GM21367 (cell line): ENCODE results near the gene HTN3.
"Not testable (repeated sequence)": the region's sequence is repeated elsewhere in the genome, so short reads cannot be mapped to it uniquely, and the experiment has no call there.

Source experiments
- ATAC-seq: cut with Tn5 transposase; IDR thresholded peaks from one replicate; pipeline ENCODE4 v1.9.1; 2021; ENCODE audit not compliant: unreplicated experiment

The HTN3 gene

GRCh38 chr4:70028159-70028558 is at the start of gene HTN3:
Gene HTN3 (plus strand): TSS chr4:70028459. CDS start chr4:70030741, 2,282 bp downstream.
- not testable (repeated sequence) for ATAC-seq

DNA sequence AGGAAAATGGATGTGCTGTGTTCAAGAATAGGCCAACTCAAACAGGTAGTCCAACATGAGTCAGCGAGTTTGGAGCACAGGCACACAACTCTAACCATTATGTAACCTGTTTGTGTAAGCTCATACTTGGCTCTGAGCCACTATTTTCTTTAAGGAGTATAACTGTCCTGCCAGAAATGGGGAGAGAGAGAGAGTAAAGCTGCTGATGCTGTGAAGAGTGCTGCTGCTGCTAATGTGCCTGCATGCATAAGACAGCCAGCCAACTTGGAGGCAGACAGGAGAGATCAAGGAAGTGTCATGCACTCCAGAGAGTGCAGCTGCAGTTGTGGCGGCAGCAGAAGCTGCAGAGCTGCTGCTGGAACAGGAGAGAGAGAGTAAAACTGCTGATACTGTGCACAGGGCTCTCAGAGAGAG is 44.2 kb upstream of the HTN3 start:
- ATAC-seq, result no peak

DNA sequence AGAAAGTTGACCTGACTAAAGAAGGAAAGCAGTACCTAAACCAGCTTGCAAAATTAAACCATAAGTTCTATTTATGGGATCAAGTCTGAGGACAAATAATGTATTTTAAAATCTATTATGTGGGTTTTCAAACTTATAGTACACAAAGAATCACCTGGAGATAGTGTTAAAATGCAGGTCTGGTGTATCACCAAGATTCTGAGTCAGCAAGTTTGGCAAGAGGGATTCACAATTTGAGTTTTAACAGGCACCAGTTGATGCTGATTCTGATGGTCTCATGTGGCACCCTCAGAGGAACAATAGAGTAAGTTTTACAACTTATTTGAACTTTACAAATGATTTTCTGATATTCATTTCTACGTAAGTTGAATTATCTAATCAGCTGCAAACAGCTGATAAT is 41.6 kb upstream of the HTN3 start:
- ATAC-seq, result no peak

GRCh38 chr4:69991016-69991415 is 37.2 kb upstream of the HTN3 start:
- no peak for ATAC-seq

- no peak for ATAC-seq
Observed at GRCh38 chr4:69994782-69995181, 33.5 kb upstream of the HTN3 start.

- ATAC-seq, result no peak
Observed at GRCh38 chr4:69995526-69996016, 32.7 kb upstream of the HTN3 start, which contains the start of gene STATH. Gene STATH (plus strand): TSS chr4:69995966. CDS start chr4:69998438, 2,472 bp downstream.

GRCh38 chr4:69999420-69999819 is 28.8 kb upstream of the HTN3 start:
- no peak for ATAC-seq

DNA sequence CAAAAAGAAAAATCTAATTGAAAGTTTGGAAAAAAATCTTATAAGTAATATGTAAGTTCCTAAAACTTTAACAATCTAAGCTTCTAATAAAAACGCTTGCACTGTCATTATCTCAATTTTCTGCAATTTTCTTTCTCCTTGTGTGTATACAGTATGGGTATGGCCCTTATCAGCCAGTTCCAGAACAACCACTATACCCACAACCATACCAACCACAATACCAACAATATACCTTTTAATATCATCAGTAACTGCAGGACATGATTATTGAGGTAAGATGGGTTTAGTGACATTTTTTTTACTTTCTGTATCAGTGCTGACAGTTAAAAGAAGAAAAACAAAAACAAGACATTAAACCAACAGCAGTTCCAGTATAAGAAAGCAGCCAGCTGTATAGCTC is 27.5 kb upstream of the HTN3 start:
- ATAC-seq, result no peak

GRCh38 chr4:70002507-70002906 is 25.8 kb upstream of the HTN3 start:
- no peak for ATAC-seq

DNA sequence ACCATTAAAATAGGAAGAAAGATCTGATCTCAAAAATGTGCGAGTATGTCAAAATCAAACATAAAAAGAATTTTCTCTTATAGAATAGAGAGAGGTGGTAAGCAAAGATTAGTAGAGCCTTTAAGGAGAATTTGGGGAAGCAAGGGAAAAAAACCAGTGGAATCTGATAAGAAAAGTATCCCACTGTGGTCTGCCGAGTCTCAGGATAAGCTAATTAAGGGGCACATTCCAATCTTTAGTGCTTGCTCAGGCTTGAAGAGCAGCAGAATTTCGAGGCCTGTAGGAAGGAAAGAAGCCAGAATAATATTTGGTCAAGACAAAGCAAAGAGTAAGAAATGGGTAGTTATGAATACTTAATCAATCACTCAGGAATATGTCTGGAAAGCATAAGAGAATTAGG is 19.5 kb upstream of the HTN3 start:
- no peak for ATAC-seq

GRCh38 chr4:70019006-70019405 is 9.3 kb upstream of the HTN3 start:
- ATAC-seq, result not testable (repeated sequence)

- no peak for ATAC-seq
Observed at GRCh38 chr4:70023218-70023617, 5.0 kb upstream of the HTN3 start.

DNA sequence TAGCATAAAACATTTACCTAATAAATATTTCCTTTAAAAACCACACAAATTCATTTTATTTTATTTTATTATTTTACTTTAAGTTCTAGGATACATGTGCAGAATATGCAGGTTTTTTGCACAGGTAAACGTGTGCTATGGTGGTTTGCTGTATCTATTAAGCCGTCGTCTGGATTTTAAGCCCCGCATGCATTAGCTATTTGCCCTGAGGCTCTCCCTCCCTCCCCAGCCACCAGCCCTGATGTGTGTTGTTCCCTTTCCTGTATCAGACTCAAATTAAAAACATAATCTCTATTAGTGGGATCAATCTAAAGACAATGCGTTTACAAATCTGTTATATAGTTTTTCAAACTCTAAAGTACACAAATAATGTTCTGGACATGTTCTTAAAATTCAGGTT is 1.2 kb upstream of the HTN3 start:
- ATAC-seq, result no peak

GRCh38 chr4:70037559-70037958 is 9.3 kb downstream of the HTN3 start:
- ATAC-seq, result not testable (repeated sequence)

DNA sequence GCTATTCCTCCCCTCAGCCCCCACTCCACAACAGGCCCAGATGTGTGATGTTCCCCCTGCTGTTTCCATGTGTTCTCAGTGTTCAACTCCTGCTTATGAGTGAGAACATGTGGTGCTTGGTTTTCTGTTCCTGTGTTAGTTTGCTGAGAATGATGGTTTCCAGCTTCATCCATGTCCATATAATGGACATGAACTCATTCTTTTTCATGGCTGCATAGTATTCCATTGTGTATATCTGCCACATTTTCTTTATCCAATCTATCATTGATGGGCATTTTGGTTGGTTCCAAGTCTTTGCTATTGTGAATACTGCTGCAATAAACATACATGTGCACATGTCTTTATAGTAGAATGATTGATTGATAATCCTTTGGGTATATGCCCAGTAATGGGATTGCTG is 11.7 kb downstream of the HTN3 start:
- not testable (repeated sequence) for ATAC-seq

- no peak for ATAC-seq
Observed at GRCh38 chr4:70041652-70042286, 13.5 kb downstream of the HTN3 start.

- not testable (repeated sequence) for ATAC-seq
Observed at GRCh38 chr4:70050138-70050537, 21.9 kb downstream of the HTN3 start, which contains the start of gene HTN1. Gene HTN1 (plus strand): TSS chr4:70050438. CDS start chr4:70053077, 2,639 bp downstream.

GRCh38 chr4:70056534-70056933 is 28.3 kb downstream of the HTN3 start:
- ATAC-seq, result not testable (repeated sequence)

DNA sequence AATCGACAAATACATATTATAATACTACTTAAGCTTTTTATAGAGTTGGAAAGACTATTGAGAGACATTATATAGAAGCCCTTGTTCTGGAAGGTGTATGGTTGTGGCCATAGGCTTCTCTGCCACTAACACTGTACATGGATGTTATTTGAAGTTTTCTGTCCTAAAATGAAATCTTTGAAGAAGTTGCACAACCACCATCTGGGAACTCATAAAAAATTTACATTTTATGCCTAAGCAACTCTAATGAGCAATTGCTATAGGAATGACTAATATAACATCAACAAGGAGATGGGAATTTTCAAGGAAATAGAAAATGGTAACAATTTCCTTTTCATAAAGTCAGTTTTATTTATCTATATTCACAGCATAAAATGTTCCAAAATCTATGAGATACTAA is 29.4 kb downstream of the HTN3 start:
- ATAC-seq, result no peak

GRCh38 chr4:70059149-70059548 is 30.9 kb downstream of the HTN3 start:
- no peak for ATAC-seq

- peak; percentile 87 for ATAC-seq
Observed at GRCh38 chr4:70062000-70062399, 33.7 kb downstream of the HTN3 start.

DNA sequence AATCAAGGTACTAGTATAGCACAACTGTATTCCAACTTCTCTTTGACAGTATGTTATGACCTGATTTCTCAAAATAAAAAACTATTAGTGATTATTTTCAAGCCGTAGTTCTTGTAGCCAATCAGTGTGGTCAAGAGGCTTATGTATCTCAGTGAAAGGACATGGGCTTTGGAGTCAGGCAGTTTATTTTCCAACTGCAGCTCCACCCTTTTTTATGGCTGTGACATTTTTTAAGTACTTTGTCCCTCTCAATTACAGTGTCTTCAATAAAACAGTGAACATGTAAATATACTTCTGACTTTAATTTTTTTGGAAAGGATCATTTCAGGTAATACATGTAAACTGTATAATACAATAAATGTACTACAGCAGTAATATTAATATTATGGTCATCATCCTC is 51.9 kb downstream of the HTN3 start:
- no peak for ATAC-seq
